ENCODE measurements around the gene ST3GAL2.
"Not testable (repeated sequence)": the region's sequence is repeated elsewhere in the genome, so short reads cannot be mapped to it uniquely, and the experiment has no call there.

The ST3GAL2 gene

GRCh38 chr16:70392606-70393005, 46.3 kb downstream of the ST3GAL2 start:
- no peak for TF ChIP-seq CTCF (IDR thresholded peaks at IDR 0.05; ENCODE audit: low read depth, low read length)

GRCh38 chr16:70391881-70392481, 46.9 kb downstream of the ST3GAL2 start:
- no peak for TF ChIP-seq CTCF (IDR thresholded peaks at IDR 0.05; ENCODE audit: low read depth, low read length)
- DNase-seq (ENCODE audit: extremely low read depth, low read depth) = peak; percentile 47

More at GRCh38 chr16:70392606-70393005, 46.3 kb downstream of the ST3GAL2 start:
- no peak for DNase-seq (ENCODE audit: extremely low read depth, low read depth)

- TF ChIP-seq CTCF (IDR thresholded peaks at IDR 0.05; ENCODE audit: low read depth, low read length) = no peak
- DNase-seq (ENCODE audit: extremely low read depth, low read depth) = no peak
These were observed 47.5 kb downstream of the ST3GAL2 start for GRCh38 chr16:70391446-70391845.

- DNase-seq (ENCODE audit: extremely low read depth, low read depth) = no peak
- TF ChIP-seq CTCF (IDR thresholded peaks at IDR 0.05; ENCODE audit: low read depth, low read length) = no peak
These were observed 48.1 kb downstream of the ST3GAL2 start for GRCh38 chr16:70390774-70391173.

GRCh38 chr16:70388006-70388680, 50.8 kb downstream of the ST3GAL2 start:
- no peak for TF ChIP-seq CTCF (IDR thresholded peaks at IDR 0.05; ENCODE audit: low read depth, low read length)
- no peak for DNase-seq (ENCODE audit: extremely low read depth, low read depth)

- DNase-seq (ENCODE audit: extremely low read depth, low read depth) = not testable (repeated sequence)
These were observed 52.5 kb downstream of the ST3GAL2 start for GRCh38 chr16:70386289-70386986.

- no peak for TF ChIP-seq CTCF (IDR thresholded peaks at IDR 0.05; ENCODE audit: low read depth, low read length)
- DNase-seq (ENCODE audit: extremely low read depth, low read depth) = no peak
These were observed 55.4 kb downstream of the ST3GAL2 start for GRCh38 chr16:70383421-70383960.

All from AG09319 (cell line).